BJ (cell line): ENCODE results near the gene CASP4. TPM values are rescaled to one million over a fixed set of nuclear protein-coding genes. Genes with fewer than 3 reads are reported as not detected.
A peak's percentile ranks its signal among the peaks of the same experiment; 100 is the strongest.

Experiments
- CTCF ChIA-PET: fragments of 350-600 bp; formaldehyde crosslinking; extraction: SDS; loops from one replicate; lab custom pipeline; 2021; ENCODE audit warnings: antibody characterized with exemption, inconsistent platforms; lab: Yijun Ruan, JAX
- POLR2A ChIA-PET: fragments of 300-600 bp; sonication (Branson Sonifier 250); formaldehyde crosslinking; extraction: SDS; loops from one replicate; lab custom pipeline; 2021; ENCODE audit warnings: antibody characterized with exemption; lab: Charles Lee
- DNase-seq: peaks from one replicate; pipeline ENCODE4 v3.0.0-alpha.2; 2011; ENCODE audit warnings: low read depth
- H3K27me3 ChIP-seq: 2 replicates; pipeline ENCODE4 v1.6.0; 2011; ENCODE audit warnings: low read length; ENCODE audit not compliant: control insufficient read depth, insufficient read depth
- H3K36me3 ChIP-seq: 2 replicates; pipeline ENCODE4 v1.5.1; 2011; ENCODE audit warnings: low read length; ENCODE audit not compliant: control insufficient read depth, insufficient read depth
- H3K4me3 ChIP-seq: 2 replicates; pipeline ENCODE4 v1.5.1; 2011; ENCODE audit warnings: low read depth, mild to moderate bottlenecking, control low read depth, low read length
- polyA plus RNA-seq: library from polyadenylated mRNA; depleted of rRNA; stranded (reverse); fragments of >200 nt; gene quantifications from 2 replicates; pipeline ENCODE4 v1.2.3, GENCODE V29; 2011
- TF ChIP-seq, protein P1 (sequence below): IDR thresholded peaks from 2 replicates; pipeline ENCODE4 v1.5.1; 2011; ENCODE audit warnings: low read depth, mild to moderate bottlenecking, control low read depth, inconsistent platforms, low read length, moderate library complexity; ENCODE audit not compliant: insufficient read depth

Gene CASP4
- polyA plus RNA-seq, 1 experiment: 87.7 TPM

DNA sequence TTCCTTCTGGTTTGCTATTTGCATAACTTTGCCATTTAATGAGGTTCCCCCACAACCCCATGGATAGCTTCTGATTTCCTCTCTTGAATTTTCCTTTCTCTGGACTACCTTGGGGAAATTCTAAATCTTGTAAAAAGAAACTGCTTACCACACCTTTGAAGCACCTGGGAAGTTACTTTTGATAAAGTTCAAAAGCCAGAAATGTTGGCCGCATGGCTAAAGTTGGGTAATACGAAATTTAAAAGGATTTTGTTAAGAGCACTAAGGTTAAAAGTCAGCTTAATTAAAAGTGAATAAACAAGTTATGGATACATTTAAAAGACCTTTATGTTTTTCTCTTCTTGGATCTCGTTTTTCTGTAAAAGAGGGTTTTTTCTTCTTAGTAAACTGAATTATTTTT, 5.5 kb downstream of the CASP4 start:
- TF ChIP-seq, protein P1, sequence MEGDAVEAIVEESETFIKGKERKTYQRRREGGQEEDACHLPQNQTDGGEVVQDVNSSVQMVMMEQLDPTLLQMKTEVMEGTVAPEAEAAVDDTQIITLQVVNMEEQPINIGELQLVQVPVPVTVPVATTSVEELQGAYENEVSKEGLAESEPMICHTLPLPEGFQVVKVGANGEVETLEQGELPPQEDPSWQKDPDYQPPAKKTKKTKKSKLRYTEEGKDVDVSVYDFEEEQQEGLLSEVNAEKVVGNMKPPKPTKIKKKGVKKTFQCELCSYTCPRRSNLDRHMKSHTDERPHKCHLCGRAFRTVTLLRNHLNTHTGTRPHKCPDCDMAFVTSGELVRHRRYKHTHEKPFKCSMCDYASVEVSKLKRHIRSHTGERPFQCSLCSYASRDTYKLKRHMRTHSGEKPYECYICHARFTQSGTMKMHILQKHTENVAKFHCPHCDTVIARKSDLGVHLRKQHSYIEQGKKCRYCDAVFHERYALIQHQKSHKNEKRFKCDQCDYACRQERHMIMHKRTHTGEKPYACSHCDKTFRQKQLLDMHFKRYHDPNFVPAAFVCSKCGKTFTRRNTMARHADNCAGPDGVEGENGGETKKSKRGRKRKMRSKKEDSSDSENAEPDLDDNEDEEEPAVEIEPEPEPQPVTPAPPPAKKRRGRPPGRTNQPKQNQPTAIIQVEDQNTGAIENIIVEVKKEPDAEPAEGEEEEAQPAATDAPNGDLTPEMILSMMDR: no peak
- ChIA-PET CTCF (interaction anchor here (0.9 kb wide), 1 partner anchor 16 kb away, joined by 3 read pairs; no protein-coding TSS in a partner anchor), POLR2A (no interaction called here)
- no peak overlapping the region for H3K4me3 ChIP-seq
- peaks cover 2% of the 10 kb centered on the region; the same call in 1 of the 2 replicates for H3K36me3 ChIP-seq
- no peaks in the 10 kb centered on the region for H3K27me3 ChIP-seq
- DNase-seq: no peak

DNA sequence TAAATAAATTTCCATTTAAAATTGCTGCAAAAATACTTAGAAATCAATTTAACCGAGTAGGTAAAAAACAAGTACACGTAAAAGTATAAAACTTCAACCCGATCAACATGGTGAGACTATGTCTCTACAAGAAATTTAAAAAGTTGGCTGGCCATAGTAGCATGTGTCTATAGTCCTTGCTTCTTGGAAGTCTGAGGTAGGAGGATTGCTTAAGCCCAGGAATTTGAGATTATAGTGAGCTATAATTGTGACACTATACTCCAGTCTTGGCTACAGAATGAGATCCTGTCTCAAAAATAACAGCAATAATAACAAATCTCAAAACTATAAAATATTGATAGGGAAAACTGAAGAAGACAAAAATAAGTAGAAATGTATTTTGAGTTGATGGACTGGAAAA, 11.1 kb downstream of the CASP4 start:
- Histone ChIP-seq H3K4me3 (no peak overlapping the region), H3K27me3 (no peaks in the 10 kb centered on the region), H3K36me3 (peaks cover 3% of the 10 kb centered on the region)
- ChIA-PET CTCF (no interaction called here), POLR2A (no interaction called here)
- TF ChIP-seq, protein P1: no peak
- no peak for DNase-seq

DNA sequence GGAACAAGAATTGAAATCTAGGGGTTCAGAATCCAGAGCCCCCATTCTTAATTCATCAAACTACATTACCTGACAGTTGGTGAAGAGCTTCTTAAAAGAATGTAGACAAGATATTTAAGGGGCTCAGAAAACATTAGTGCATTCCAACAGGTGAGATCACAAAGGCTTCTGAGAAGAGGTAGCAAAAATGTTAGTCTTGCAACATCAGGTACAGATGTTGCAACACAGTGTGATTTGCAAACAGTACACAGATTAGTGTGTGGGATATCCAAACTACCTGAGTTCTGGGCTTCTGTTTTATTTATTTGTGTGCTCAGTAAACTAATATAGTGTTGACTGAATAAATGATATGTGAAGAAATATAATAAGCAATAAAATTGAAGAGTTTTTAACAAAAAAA, 11.8 kb downstream of the CASP4 start:
- no peak for DNase-seq
- Histone ChIP-seq H3K4me3 (no peak overlapping the region), H3K27me3 (no peaks in the 10 kb centered on the region), H3K36me3 (peaks cover 2% of the 10 kb centered on the region)
- TF ChIP-seq, protein P1: no peak
- POLR2A ChIA-PET: no interaction called here
- CTCF ChIA-PET: no interaction called here

DNA sequence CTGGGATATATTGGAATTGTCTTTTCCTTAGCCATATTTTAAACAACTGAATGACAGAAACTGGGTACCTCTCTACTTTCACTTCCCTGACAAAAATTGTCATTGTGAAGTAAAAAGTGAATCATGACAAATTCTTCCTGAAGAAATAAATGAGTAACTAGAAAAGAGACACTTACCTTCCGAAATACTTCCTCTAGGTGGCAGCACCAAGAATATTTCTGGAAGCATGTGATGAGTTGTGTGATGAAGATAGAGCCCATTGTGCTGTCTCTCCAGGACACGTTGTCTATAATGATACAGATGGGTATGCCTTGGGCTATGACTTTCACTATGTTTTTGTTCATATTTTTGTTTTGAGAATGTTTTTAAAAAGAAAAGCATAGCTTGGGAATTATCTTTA, 21.5 kb downstream of the CASP4 start:
- no peak for DNase-seq
- CTCF ChIA-PET: interaction anchor here (0.8 to 1.4 kb wide), 4 partner anchors 15 to 600 kb away, joined by 3 read pairs; no protein-coding TSS in a partner anchor
- POLR2A ChIA-PET: no interaction called here
- TF ChIP-seq, protein P1: peak; percentile 51
- no peak overlapping the region for H3K4me3 ChIP-seq
- H3K27me3 ChIP-seq: no peaks in the 10 kb centered on the region
- H3K36me3 ChIP-seq: peaks cover 6% of the 10 kb centered on the region; the same call in 1 of the 2 replicates

DNA sequence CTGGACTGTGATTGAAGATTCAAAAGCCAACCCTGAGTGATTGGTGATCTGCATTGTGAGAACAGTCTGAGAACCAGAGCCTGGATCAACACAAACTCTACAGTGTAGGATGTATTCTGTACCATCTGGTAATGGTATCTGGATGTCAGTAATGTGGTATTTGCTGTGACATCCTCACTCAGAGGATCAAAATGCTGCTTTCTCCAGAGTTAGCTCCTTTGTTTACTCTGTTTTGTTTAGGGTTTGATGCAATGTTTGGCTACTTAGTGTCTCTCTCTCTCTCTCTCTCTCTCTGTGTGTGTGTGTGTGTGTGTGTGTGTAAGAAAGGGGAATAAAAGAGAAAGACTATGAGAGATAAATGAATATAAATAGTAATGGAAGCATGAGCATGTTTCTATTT, 24.3 kb downstream of the CASP4 start:
- Histone ChIP-seq H3K36me3 (peaks cover 2% of the 10 kb centered on the region; the same call in 1 of the 2 replicates), H3K4me3 (no peak overlapping the region), H3K27me3 (no peaks in the 10 kb centered on the region)
- DNase-seq: no peak
- CTCF ChIA-PET: no interaction called here
- TF ChIP-seq, protein P1: no peak
- POLR2A ChIA-PET: no interaction called here
